RWPE1 (cell line): ENCODE measurements around the gene SPIB.
"Not testable (repeated sequence)": the region's sequence is repeated elsewhere in the genome, so short reads cannot be mapped to it uniquely, and the experiment has no call there.

Experiments
- CTCF ChIA-PET: fragments of 350-600 bp; sonication (Branson Sonifier 250); formaldehyde crosslinking; extraction: SDS; loops from one replicate; lab custom pipeline; 2021; lab: Yijun Ruan, JAX
- POLR2A ChIA-PET: fragments of 400-600 bp; formaldehyde crosslinking; extraction: SDS; loops from one replicate; lab custom pipeline; 2020; ENCODE audit warnings: antibody characterized with exemption; ENCODE audit not compliant: low non-redundant PET; lab: Yijun Ruan, JAX
- DNase-seq: peaks from one replicate; pipeline ENCODE4 v3.0.0; 2012; ENCODE audit warnings: low spot score
- H3K27ac ChIP-seq: fragments of 450-650 bp; 2 replicates; pipeline ENCODE4 v1.5.1; 2017
- CTCF ChIP-seq: fragments of 450-650 bp; conservative IDR thresholded peaks from 2 replicates; pipeline ENCODE4 v1.5.1; 2017; ENCODE audit warnings: low read depth, mild to moderate bottlenecking

Gene SPIB

GRCh38 chr19:50466706-50467039, 47.9 kb downstream of the SPIB start:
- ChIA-PET CTCF (no interaction called here), POLR2A (no interaction called here)
- H3K27ac ChIP-seq = no peak overlapping the region
- no peak for TF ChIP-seq CTCF
- DNase-seq = no peak

GRCh38 chr19:50467566-50467965, 48.8 kb downstream of the SPIB start:
- DNase-seq = no peak
- TF ChIP-seq CTCF = no peak
- ChIA-PET POLR2A (no interaction called here), CTCF (no interaction called here)
- H3K27ac ChIP-seq = no peak overlapping the region

GRCh38 chr19:50468818-50469217, 50.1 kb downstream of the SPIB start:
- POLR2A ChIA-PET = no interaction called here
- CTCF ChIA-PET = no interaction called here
- no peak for DNase-seq
- H3K27ac ChIP-seq = no peak overlapping the region
- TF ChIP-seq CTCF = no peak

- DNase-seq, POLR2A ChIA-PET: not testable (repeated sequence)
- 0 out of 2 replicates have a peak overlapping the region, but pooled peaks have one; percentile 10 for H3K27ac ChIP-seq
- CTCF ChIA-PET = interaction anchor here (0.7 kb wide), 2 partner anchors 326 to 1322 kb away, joined by 3 to 9 read pairs; partner anchors contain the start of gene FPR3
These were observed 54.6 kb downstream of the SPIB start for GRCh38 chr19:50473336-50473735.

- CTCF ChIA-PET = no interaction called here
- no peak for TF ChIP-seq CTCF
- POLR2A ChIA-PET = no interaction called here
- no peak overlapping the region for H3K27ac ChIP-seq
- DNase-seq = no peak
These were observed 56.4 kb downstream of the SPIB start for GRCh38 chr19:50475101-50475568.

- no peak for TF ChIP-seq CTCF
- H3K27ac ChIP-seq = peak overlapping the region; percentile 79
- ChIA-PET POLR2A (no interaction called here), CTCF (no interaction called here)
- no peak for DNase-seq
These were observed 57.0 kb downstream of the SPIB start for GRCh38 chr19:50475736-50476223.

GRCh38 chr19:50476224-50476906, 57.6 kb downstream of the SPIB start, which contains the start of the genes EMC10 and GARIN5A:
EMC10 (plus strand) TSS chr19:50476507; CDS start chr19:50476545, 38 bp downstream.
GARIN5A (minus strand) TSS chr19:50476848; CDS start chr19:50476388, 460 bp downstream.
- no peak for TF ChIP-seq CTCF
- ChIA-PET CTCF (no interaction called here), POLR2A (no interaction called here)
- DNase-seq = peak; percentile 100
- H3K27ac ChIP-seq = peak within 1 kb of the TSS; percentile 79
